M059J (cell line): ENCODE measurements around the gene GRIK4. TPM values are rescaled to one million over a fixed set of nuclear protein-coding genes. Genes with fewer than 3 reads are reported as not detected.
A peak's percentile ranks its signal among the peaks of the same experiment; 100 is the strongest.

Experiments used
- DNase-seq: peaks from one replicate; pipeline ENCODE4 v3.0.0-alpha.2; 2012; ENCODE audit warnings: low read depth
- total RNA-seq: library from RNA; depleted of rRNA; stranded (reverse); fragments of >200 nt; shearing (Covaris generic); gene quantifications from 2 replicates; pipeline ENCODE4 v1.2.3, GENCODE V29; 2014

Gene GRIK4
- total RNA-seq, 1 experiment from 2014 or later = 0.07 TPM

DNA sequence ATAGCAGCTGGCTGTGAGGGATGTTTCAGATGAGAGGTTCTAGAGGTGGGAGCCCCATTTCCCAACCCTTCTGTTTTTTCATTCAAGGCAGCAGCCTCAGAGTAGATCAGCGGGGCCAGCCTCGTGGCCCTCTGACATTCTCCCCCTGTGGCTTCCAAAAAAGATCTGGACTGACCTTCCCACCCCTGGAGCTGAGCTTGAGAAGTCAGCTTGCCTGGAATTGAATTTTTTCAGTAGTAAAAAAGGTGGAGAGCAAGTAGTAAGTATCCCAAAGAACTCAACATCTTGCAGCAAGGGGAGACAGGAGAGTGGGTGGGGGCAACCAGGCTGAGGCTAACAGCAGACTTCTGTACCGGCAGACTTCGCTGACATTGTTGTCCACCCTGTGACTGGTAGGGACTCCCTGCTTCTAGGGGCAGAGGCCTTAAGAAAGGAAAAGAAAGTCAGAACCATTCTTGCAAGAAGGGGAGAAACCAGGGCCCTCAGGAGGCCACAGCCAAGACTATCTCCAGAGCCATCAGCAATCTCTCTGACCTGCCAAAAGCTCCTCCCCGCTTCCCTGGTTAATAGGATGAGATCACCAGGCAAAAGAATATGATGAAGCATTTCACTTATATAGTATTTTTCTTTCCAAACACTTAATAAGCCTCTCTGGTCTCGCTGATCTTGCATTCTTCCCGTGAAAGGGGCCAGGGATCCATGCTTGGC is 2.0 kb upstream of the GRIK4 start:
- peak; percentile 39 for DNase-seq

DNA sequence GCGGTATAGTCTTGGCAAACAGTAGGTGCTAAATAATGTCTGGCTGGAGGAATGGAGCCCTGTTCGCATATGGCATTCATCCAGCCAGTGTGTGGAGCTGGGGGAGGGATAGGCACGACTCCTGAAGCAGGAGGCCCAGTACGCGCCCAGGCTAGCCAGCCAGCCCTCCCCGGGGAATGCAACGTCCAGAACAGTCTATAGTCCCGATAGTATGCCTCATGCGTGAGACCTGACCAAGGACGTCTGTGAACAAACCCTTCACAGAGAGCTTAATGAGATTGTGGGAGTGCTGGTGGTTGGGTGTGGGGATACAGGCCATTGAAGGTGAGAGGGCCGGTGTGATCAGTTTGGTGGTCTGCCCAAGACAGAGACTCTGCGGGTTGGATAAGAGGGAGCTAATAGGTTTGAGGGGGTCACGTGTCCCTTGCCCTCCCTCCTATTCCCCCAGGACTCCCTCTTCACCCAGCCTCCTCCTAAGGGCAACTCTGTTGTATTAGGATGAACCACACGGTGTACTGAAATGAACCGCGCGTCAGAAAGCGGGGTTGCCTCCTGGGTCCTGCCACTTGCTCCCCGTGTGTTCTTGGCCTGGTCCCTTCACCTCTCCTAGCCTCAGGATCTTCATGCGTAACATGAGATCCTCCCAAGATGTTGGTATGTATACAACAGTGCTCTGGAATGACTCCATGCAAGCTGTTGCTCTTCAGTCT is 987 bp upstream of the GRIK4 start:
- DNase-seq = no peak

- no peak for DNase-seq
Observed at GRCh38 chr11:120511820-120512738, 531 bp downstream of the GRIK4 start.

DNA sequence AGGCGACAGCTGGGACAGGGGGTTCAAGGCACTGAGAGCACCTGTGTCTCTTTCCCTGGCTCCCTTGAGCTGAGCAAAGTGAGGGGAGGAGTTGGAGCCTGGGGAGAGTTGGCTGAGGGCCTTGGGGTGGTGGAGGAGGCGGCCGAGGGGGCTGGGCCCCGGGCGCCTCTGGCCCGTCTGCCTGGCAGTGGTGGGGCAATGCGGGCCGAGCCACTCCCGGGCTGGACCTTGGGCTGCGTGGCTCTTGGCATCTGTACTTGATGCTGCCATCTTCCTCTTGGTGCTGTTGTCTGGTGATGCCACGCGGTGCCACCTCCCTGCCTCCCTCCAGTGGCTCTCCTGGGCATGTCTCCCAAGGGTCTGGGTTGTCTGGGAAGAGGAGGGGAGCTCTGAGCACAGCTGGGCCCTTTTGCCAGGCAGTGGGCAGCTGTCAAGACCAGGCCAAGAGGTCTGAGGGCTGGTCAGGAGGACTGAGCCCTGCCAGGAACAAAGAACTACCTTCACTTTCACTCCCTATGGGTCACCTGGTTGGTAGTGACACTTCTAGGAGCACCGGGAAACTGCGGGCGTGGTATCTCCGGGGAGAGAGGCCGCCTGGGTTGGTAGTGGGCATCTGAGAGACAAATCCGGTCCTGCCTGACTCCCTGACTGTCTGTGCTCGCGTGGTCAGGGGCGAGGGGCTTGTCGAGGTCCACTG is 1.3 kb downstream of the GRIK4 start:
- DNase-seq = peak; percentile 34

DNA sequence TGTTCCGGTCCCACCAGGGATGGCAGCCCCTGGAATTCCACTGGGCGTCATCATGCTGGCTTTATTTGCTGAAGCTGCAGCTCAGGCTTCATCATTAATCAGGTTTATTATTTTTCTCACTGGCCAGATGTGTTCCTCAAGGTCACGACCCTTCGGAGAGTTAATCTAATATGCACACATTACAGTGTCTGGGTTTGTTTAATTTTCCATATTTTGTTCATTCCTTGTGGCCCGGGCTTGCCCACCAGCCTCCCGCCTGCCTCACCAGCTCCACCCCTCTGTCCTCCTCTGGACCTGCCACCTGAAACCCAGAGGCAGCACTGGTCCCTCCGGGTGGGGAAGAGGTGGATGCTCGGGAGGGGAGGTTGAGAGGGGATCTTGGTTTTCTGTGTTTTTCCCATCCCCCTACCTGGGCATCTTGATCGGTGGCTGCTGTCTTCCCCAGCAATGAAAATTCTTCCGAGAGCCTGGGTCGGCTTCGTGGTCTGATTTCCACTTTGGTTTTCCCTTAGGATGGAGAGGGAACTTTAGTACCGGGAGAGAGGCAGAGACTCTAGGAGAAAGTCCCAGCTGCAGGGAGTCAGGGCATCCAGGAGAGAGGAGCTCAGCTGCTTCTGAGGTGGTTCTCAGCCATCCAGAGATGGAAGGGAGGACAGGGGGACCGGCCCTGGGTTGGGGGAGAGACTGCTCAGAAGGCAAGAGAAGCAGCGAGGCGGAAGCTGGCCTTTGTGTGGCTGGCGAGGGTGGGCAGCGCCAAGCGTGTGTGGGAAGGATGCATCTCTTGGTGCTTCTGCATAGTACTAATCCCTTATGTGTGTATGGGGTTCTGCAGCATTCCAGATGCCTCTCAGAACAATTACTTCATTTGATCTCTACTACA is 2.1 kb downstream of the GRIK4 start:
- no peak for DNase-seq

DNA sequence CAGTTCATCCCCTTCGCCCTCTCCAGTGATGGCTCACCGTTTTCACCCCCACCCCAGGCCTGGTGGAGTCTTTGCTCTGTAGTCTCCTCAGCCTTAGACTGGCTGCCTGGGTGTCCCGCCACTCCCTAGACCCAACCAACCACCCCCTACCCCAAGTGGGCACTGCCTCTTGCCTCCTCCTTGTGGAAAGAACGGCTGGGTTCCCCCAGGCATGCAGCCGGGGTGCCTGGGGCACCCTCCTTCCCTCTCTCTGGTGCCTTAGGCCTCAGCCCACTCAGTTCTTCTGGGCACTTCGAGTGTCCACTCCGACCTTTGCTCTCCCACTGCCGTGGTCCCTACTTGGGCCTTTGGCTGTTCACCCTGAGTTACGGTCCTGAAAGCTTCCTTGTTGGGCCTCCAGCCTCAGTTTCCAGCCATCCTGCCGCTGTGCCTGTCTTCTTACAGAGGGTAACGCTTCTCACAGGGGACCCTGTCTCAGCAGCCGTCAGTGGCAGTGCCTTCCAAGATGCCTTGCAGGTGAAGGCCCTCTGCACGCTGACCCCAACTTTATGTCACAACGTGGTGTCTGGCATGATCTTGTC is 3.1 kb downstream of the GRIK4 start:
- DNase-seq = no peak

- DNase-seq = no peak
Observed at GRCh38 chr11:120515186-120515723, 3.7 kb downstream of the GRIK4 start.

GRCh38 chr11:120516461-120517389 is 5.2 kb downstream of the GRIK4 start:
- DNase-seq = no peak

DNA sequence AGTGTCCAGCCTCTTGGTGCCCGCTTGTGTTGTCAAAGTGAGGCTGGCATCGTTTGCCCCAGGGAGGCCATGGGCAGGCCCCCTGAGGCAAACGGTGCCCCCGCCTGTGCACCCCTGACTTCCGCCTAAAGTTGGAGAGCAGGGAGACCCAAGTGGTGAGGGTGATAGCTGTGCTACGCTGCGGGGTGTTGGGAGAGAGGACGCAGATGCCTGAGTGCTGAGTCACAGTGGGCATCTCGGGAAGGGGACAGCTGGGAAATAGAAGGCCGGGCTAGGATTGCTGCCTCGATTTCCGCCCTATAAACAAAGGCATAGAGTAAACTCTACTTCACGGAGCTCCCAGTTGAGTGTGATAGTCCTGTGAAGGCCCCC is 5.8 kb downstream of the GRIK4 start:
- peak; percentile 48 for DNase-seq

- DNase-seq = no peak
Observed at GRCh38 chr11:120517801-120518291, 6.3 kb downstream of the GRIK4 start.

GRCh38 chr11:120518356-120518755 is 6.8 kb downstream of the GRIK4 start:
- DNase-seq = no peak

- DNase-seq = no peak
Observed at GRCh38 chr11:120519474-120519873, 7.9 kb downstream of the GRIK4 start.

- DNase-seq = no peak
Observed at GRCh38 chr11:120520091-120520822, 8.7 kb downstream of the GRIK4 start.

GRCh38 chr11:120521176-120521575 is 9.6 kb downstream of the GRIK4 start:
- DNase-seq = no peak

- DNase-seq = no peak
Observed at GRCh38 chr11:120522021-120522420, 10.5 kb downstream of the GRIK4 start.

GRCh38 chr11:120522736-120523135 is 11.2 kb downstream of the GRIK4 start:
- no peak for DNase-seq

- no peak for DNase-seq
Observed at GRCh38 chr11:120523196-120523595, 11.6 kb downstream of the GRIK4 start.

DNA sequence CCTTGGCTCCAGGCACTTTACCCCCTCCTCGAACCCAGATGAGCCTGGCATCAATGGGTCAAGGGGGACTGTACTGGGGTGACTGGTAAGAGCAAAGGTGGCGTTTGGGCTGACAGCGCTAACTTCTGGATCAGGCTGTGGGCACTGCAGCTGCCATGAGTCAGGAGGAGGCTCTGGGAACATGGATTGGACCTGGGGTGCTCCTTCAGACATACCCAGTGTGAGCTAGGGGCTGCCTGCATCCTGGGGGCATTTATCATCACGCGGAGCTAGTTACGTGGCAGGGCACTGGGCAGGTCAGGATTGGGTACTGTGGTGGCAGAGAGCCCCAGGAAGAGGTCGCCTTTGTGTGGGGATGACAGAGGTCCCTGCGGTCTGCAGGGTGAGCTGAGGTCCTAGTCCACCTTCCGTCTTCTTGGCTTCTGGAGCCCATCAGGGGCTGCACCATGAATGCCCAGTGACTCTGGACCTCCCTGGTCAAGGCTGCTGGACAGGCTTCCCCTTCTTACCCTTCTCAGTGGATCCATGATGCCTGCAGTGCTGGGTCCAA is 13.1 kb downstream of the GRIK4 start:
- DNase-seq = no peak
